ENCODE results near the gene ARHGAP26.

DNA sequence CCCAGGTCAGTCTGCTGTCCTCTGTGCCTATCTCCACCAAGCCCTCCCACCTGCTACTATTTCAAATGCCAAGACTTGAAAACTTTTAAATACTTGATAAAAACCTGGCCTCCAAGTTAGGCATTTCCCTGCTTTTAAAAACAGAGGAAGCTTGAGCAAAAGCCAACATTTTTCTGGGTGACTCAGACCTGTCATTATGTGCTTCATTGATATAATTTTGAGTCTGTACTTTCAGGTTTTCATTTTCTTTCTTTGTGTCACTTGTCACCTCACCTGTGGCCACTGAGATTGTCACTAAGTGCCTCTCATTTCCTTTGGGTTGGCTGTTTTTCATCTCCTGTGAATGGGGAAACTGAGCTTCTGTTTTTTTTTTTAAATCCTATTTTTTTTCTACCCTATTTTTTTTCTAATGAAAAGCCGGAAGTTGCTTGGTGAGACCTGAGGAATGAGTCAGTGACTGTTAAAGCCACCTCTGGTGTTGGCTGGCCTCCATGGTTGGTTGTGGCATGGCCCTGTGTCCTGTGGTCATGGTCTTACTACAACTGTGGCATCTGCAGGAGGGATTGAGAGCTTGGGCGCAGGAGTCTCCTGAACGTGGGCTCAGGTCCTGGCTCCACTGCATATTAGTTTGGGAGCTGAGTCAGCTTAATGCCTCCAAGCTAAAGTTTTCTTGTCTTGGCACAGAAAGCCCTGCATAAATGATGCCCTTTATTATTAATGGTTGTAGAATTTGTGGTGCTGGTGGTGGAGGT, 56.7 kb downstream of the ARHGAP26 start:
- TF ChIP-seq POLR2A (IDR thresholded peaks at IDR 0.05) (no peak), POLR2AphosphoS5 (IDR thresholded peaks at IDR 0.05) (peak in 1 of 3 donors; percentile 16)
- TF ChIP-seq, protein P1, sequence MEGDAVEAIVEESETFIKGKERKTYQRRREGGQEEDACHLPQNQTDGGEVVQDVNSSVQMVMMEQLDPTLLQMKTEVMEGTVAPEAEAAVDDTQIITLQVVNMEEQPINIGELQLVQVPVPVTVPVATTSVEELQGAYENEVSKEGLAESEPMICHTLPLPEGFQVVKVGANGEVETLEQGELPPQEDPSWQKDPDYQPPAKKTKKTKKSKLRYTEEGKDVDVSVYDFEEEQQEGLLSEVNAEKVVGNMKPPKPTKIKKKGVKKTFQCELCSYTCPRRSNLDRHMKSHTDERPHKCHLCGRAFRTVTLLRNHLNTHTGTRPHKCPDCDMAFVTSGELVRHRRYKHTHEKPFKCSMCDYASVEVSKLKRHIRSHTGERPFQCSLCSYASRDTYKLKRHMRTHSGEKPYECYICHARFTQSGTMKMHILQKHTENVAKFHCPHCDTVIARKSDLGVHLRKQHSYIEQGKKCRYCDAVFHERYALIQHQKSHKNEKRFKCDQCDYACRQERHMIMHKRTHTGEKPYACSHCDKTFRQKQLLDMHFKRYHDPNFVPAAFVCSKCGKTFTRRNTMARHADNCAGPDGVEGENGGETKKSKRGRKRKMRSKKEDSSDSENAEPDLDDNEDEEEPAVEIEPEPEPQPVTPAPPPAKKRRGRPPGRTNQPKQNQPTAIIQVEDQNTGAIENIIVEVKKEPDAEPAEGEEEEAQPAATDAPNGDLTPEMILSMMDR (IDR thresholded peaks at IDR 0.05 in 8 of 11, conservative IDR thresholded peaks at IDR 0.05 in 3 of 11), result no peak
